ENCODE results near the gene DCTN2.

Gene DCTN2

GRCh38 chr12:57488402-57489156 lies 58.4 kb downstream of the DCTN2 start:
- peak; percentile 2 for DNase-seq (ENCODE audit: low spot score)

GRCh38 chr12:57487597-57488401 lies 59.2 kb downstream of the DCTN2 start, which contains the start of gene MARS1:
TSS of gene MARS1 (plus strand) at chr12:57488068. CDS start at chr12:57488091, 23 bp downstream.
- peak; percentile 93 for DNase-seq (ENCODE audit: low spot score)

GRCh38 chr12:57487055-57487596 lies 59.9 kb downstream of the DCTN2 start:
- no peak for DNase-seq (ENCODE audit: low spot score)

- no peak for DNase-seq (ENCODE audit: low spot score)
Observed at GRCh38 chr12:57485695-57486094, 61.3 kb downstream of the DCTN2 start.

GRCh38 chr12:57483466-57483865 lies 63.5 kb downstream of the DCTN2 start:
- DNase-seq (ENCODE audit: low spot score): no peak

GRCh38 chr12:57481671-57482070 lies 65.3 kb downstream of the DCTN2 start:
- DNase-seq (ENCODE audit: low spot score): no peak
